ENCODE data around the gene GRIN3B. TPM values are rescaled to one million over a fixed set of nuclear protein-coding genes. Genes with fewer than 3 reads are reported as not detected.

GRIN3B gene
- polyA plus RNA-seq, 2 of the 4 experiments (the other 2 are of a cell fraction) = 0.67 to 1.5 TPM

DNA sequence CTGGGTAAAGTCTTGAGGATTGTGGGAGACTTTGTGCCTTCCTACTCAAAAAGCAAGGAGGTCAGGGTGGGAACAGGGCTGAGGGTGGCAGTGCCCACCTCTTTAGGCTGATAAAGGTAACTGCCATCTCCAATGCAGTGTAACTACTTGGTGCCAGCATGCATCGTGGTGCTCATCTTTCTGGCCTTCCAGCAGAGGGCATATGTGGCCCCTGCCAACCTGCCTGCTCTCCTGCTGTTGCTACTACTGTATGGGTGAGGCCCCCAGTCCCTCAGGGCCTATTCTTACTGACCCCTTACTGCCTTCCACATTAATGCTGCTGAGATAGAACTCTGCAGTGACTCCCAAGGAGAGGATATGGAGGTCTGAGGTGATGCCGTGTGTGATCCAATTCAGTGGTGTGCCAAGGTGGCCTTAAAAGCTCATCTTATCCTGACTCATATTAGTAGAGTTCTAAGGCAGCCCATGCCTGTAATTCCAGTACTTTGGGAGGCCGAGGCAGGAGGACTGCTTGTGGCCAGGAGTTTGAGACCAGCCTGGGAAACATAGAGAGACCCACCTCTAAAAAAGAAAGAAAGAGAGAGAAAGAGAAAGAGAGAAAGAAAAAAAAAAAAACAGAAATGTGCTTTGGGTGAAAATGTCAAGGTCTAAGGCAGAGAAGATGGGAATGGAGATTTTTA, 57.1 kb downstream of the GRIN3B start:
- no peak overlapping the region for H3K27ac ChIP-seq
- CTCF ChIA-PET = interaction anchor here (0.5 to 3.5 kb wide), 22 partner anchors 8 to 229 kb away, joined by 3 to 18 read pairs (median 4); no protein-coding TSS in a partner anchor
- 49% methylated on average over 3 of the region's 3 CpGs for WGBS (ENCODE audit: missing lambda C conversion rate)
- no peak overlapping the region for H3K4me2 ChIP-seq
- TF ChIP-seq, protein P1, sequence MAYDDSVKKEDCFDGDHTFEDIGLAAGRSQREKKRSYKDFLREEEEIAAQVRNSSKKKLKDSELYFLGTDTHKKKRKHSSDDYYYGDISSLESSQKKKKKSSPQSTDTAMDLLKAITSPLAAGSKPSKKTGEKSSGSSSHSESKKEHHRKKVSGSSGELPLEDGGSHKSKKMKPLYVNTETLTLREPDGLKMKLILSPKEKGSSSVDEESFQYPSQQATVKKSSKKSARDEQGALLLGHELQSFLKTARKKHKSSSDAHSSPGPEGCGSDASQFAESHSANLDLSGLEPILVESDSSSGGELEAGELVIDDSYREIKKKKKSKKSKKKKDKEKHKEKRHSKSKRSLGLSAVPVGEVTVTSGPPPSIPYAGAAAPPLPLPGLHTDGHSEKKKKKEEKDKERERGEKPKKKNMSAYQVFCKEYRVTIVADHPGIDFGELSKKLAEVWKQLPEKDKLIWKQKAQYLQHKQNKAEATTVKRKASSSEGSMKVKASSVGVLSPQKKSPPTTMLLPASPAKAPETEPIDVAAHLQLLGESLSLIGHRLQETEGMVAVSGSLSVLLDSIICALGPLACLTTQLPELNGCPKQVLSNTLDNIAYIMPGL (CRISPR knock-in tag; IDR thresholded peaks at IDR 0.05; ENCODE audit: borderline replicate concordance) = no peak
- no peak for TF ChIP-seq HEYL (CRISPR knock-in tag; IDR thresholded peaks at IDR 0.05)
- TF ChIP-seq MYC (IDR thresholded peaks at IDR 0.05; ENCODE audit: borderline replicate concordance, low read length) = no peak
- TF ChIP-seq PBX3 (IDR thresholded peaks at IDR 0.05) = no peak
- TF ChIP-seq HOXA7 (CRISPR knock-in tag; IDR thresholded peaks at IDR 0.05) = no peak
- TF ChIP-seq POLR2A (IDR thresholded peaks at IDR 0.05; ENCODE audit: low read length) = no peak
- peak; percentile 52 for TF ChIP-seq CTCF (IDR thresholded peaks at IDR 0.05)
- no peak for TF ChIP-seq GATA3 (IDR thresholded peaks at IDR 0.05; ENCODE audit: borderline replicate concordance)
- TF ChIP-seq FOXS1 (CRISPR knock-in tag; IDR thresholded peaks at IDR 0.05) = no peak
- no peak for TF ChIP-seq RFX5 (IDR thresholded peaks at IDR 0.05)
- TF ChIP-seq MAZ (IDR thresholded peaks at IDR 0.05; ENCODE audit: borderline replicate concordance, low read depth, low read length) = no peak
- no peak for TF ChIP-seq BCL3 (IDR thresholded peaks at IDR 0.05)
- no peak for TF ChIP-seq POLR2AphosphoS2 (conservative IDR thresholded peaks at IDR 0.05; ENCODE audit: low read length)
- TF ChIP-seq KDM1A (IDR thresholded peaks at IDR 0.05; ENCODE audit: low read depth) = no peak
- TF ChIP-seq FOSL2 (IDR thresholded peaks at IDR 0.05) = no peak
- TF ChIP-seq FOSL2 (CRISPR knock-in tag; IDR thresholded peaks at IDR 0.05) = no peak
- no peak for TF ChIP-seq CBX2 (IDR thresholded peaks at IDR 0.05; ENCODE audit: borderline replicate concordance, low read depth)
- TF ChIP-seq, protein P2, sequence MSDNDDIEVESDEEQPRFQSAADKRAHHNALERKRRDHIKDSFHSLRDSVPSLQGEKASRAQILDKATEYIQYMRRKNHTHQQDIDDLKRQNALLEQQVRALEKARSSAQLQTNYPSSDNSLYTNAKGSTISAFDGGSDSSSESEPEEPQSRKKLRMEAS (IDR thresholded peaks at IDR 0.05) = no peak
- peak; percentile 60 for TF ChIP-seq SMC3 (IDR thresholded peaks at IDR 0.05)
- TF ChIP-seq ZFP36 (IDR thresholded peaks at IDR 0.05; ENCODE audit: borderline replicate concordance, partially characterized antibody) = no peak
- no peak for TF ChIP-seq EHF (CRISPR knock-in tag; IDR thresholded peaks at IDR 0.05)
- no peak for TF ChIP-seq HDAC2 (IDR thresholded peaks at IDR 0.05)
- TF ChIP-seq RAD21 (conservative IDR thresholded peaks at IDR 0.05 in 1 of 2, IDR thresholded peaks at IDR 0.05 in 1 of 2) = peak; percentile 53 to 60
- no peak for TF ChIP-seq FOSB (CRISPR knock-in tag; IDR thresholded peaks at IDR 0.05)
- no peak for TF ChIP-seq EP300 (IDR thresholded peaks at IDR 0.05)
- no peak for TF ChIP-seq ZSCAN20 (CRISPR knock-in tag; IDR thresholded peaks at IDR 0.05)
- ATAC-seq = peak; percentile 81 to 84
- POLR2A ChIA-PET = no interaction called here
- FAIRE-seq = no peak
- no peak overlapping the region for H3K4me3 ChIP-seq
- no peaks in the 10 kb centered on the region for H3K9me3 ChIP-seq
- H3K4me1 ChIP-seq = no peaks in the 10 kb centered on the region
- peak in 1 of 2 experiments; percentile 58 for DNase-seq (ENCODE audit: low read depth in 1 of 2, low spot score in 1 of 2)

Measured in A549 (cell line).